Smooth muscle cell (in vitro differentiated cells): ENCODE data around the gene NGRN. TPM values are rescaled to one million over a fixed set of nuclear protein-coding genes. Genes with fewer than 3 reads are reported as not detected.
"Not testable (repeated sequence)": the region's sequence is repeated elsewhere in the genome, so short reads cannot be mapped to it uniquely, and the experiment has no call there.

Experiments used
- DNase-seq: peaks from one replicate; lab custom pipeline; 2025; ENCODE audit not compliant: unreplicated experiment; lab: John Stamatoyannopoulos, UW
- H2AFZ ChIP-seq: fragments of 200-600 bp; sonication (generic); 2 replicates; pipeline ENCODE4 v1.6.0; 2016; ENCODE audit warnings: antibody characterized with exemption, low read depth, mild to moderate bottlenecking
- H3F3A ChIP-seq: fragments of 200-600 bp; sonication (generic); 2 replicates; pipeline ENCODE4 v1.6.0; 2017; ENCODE audit warnings: antibody characterized with exemption, low read depth
- H3K27ac ChIP-seq: fragments of 200-600 bp; sonication (generic); 2 replicates; pipeline ENCODE4 v1.5.1; 2016; ENCODE audit warnings: low read depth, mild to moderate bottlenecking
- H3K27me3 ChIP-seq: fragments of 200-600 bp; sonication (generic); 2 replicates; pipeline ENCODE4 v1.6.1; 2016; ENCODE audit warnings: low read depth, mild to moderate bottlenecking
- H3K36me3 ChIP-seq: fragments of 200-600 bp; sonication (generic); 2 replicates; pipeline ENCODE4 v1.5.1; 2016; ENCODE audit warnings: low read depth
- H3K4me1 ChIP-seq: fragments of 200-600 bp; sonication (generic); 2 replicates; pipeline ENCODE4 v1.5.1; 2016; ENCODE audit warnings: low read depth
- H3K4me2 ChIP-seq: fragments of 200-600 bp; sonication (generic); 2 replicates; pipeline ENCODE4 v1.6.0; 2016; ENCODE audit warnings: mild to moderate bottlenecking
- H3K4me3 ChIP-seq: fragments of 200-600 bp; sonication (generic); 2 replicates; pipeline ENCODE4 v1.5.1; 2016; ENCODE audit warnings: mild to moderate bottlenecking
- H3K79me2 ChIP-seq: fragments of 200-600 bp; sonication (generic); 2 replicates; pipeline ENCODE4 v1.6.0; 2016; ENCODE audit warnings: low read depth, mild to moderate bottlenecking
- H3K9ac ChIP-seq: fragments of 200-600 bp; sonication (generic); 2 replicates; pipeline ENCODE4 v1.6.0; 2016; ENCODE audit warnings: low read depth
- H3K9me3 ChIP-seq: fragments of 200-600 bp; sonication (generic); replicated peaks from 2 replicates; pipeline ENCODE4 v1.5.1; 2016; ENCODE audit warnings: low read depth
- H4K20me1 ChIP-seq: fragments of 200-600 bp; sonication (generic); 2 replicates; pipeline ENCODE4 v1.6.0; 2016; ENCODE audit warnings: low read depth
- CTCF ChIP-seq: fragments of 200-600 bp; sonication (generic); IDR thresholded peaks from 2 replicates; pipeline ENCODE4 v1.5.1; 2017; ENCODE audit warnings: borderline replicate concordance, mild to moderate bottlenecking, antibody characterized with exemption; ENCODE audit not compliant: insufficient read depth, poor library complexity, severe bottlenecking
- whole genome bisulfite sequencing: methylation state at CpG from one replicate; pipeline ENCODE4 v1.1.7; 2016; ENCODE audit warnings: low lambda C conversion rate; 5-methylcytosine and 5-hydroxymethylcytosine counted together
- polyA plus RNA-seq: library from polyadenylated mRNA; unstranded; fragments of >200 nt; fragmentation: Nextera tagmentation; extraction: Ambion mirVana; gene quantifications from 2 replicates; pipeline ENCODE4 v1.2.1, GENCODE V29; 2016
- total RNA-seq: library from RNA; depleted of rRNA; stranded (reverse); fragments of >200 nt; gene quantifications from 2 replicates; pipeline ENCODE4 v1.2.3, GENCODE V29; 2014

Gene NGRN
- total and polyA plus RNA-seq, 2 experiments from 2014 or later = 54.8 to 71.5 TPM

- Histone ChIP-seq H3K4me1 (peaks cover 7% of the 10 kb centered on the region), H4K20me1 (peaks cover 27% of the 10 kb centered on the region), H3F3A (no peaks in the 10 kb centered on the region), H3K36me3 (no peaks in the 10 kb centered on the region), H3K27ac (no peak overlapping the region), H3K9me3 (no peaks in the 10 kb centered on the region), H3K4me3 (no peak overlapping the region), H3K4me2 (no peak overlapping the region), H3K79me2 (peaks cover 22% of the 10 kb centered on the region), H3K27me3 (no peaks in the 10 kb centered on the region), H2AFZ (no peak overlapping the region), H3K9ac (no peak overlapping the region)
- DNase-seq = no peak
- WGBS = 74% methylated on average over 1 of the region's 1 CpG
- TF ChIP-seq CTCF = no peak
Observed at GRCh38 chr15:90268415-90268814, 2.9 kb downstream of the NGRN start.

- Histone ChIP-seq H3F3A (no peaks in the 10 kb centered on the region), H3K4me1 (peaks cover 7% of the 10 kb centered on the region), H3K79me2 (peaks cover 22% of the 10 kb centered on the region), H3K9me3 (no peaks in the 10 kb centered on the region), H3K27me3 (no peaks in the 10 kb centered on the region), H2AFZ (no peak overlapping the region), H3K9ac (no peak overlapping the region), H3K27ac (no peak overlapping the region), H3K4me2 (no peak overlapping the region), H4K20me1 (peaks cover 27% of the 10 kb centered on the region), H3K36me3 (no peaks in the 10 kb centered on the region), H3K4me3 (no peak overlapping the region)
- WGBS = 95% methylated on average over 10 of the region's 10 CpGs
- no peak for DNase-seq
- TF ChIP-seq CTCF = no peak
Observed at GRCh38 chr15:90270502-90271150, 5.2 kb downstream of the NGRN start.

- no peak for TF ChIP-seq CTCF
- H3K27ac ChIP-seq = no peak overlapping the region
- H3K4me3 ChIP-seq = no peak overlapping the region
- H2AFZ ChIP-seq = no peak overlapping the region
- peaks cover 27% of the 10 kb centered on the region for H4K20me1 ChIP-seq
- no peaks in the 10 kb centered on the region for H3K9me3 ChIP-seq
- H3K9ac ChIP-seq = no peak overlapping the region
- no peaks in the 10 kb centered on the region for H3K27me3 ChIP-seq
- H3F3A ChIP-seq = no peaks in the 10 kb centered on the region
- 95% methylated on average over 7 of the region's 7 CpGs for WGBS
- no peaks in the 10 kb centered on the region for H3K36me3 ChIP-seq
- H3K4me2 ChIP-seq = no peak overlapping the region
- no peak for DNase-seq
- peaks cover 14% of the 10 kb centered on the region for H3K79me2 ChIP-seq
- peaks cover 7% of the 10 kb centered on the region for H3K4me1 ChIP-seq
Observed at GRCh38 chr15:90271459-90272166, 6.1 kb downstream of the NGRN start.

- H3K36me3 ChIP-seq, H4K20me1 ChIP-seq, DNase-seq, H3K4me3 ChIP-seq, H3K79me2 ChIP-seq, H3K4me2 ChIP-seq, H3K4me1 ChIP-seq, H3F3A ChIP-seq, H3K9me3 ChIP-seq, H3K27me3 ChIP-seq, H2AFZ ChIP-seq, H3K27ac ChIP-seq, H3K9ac ChIP-seq: not testable (repeated sequence)
- 97% methylated on average over 12 of the region's 12 CpGs for WGBS
Observed at GRCh38 chr15:90278467-90278866, 13.0 kb downstream of the NGRN start.

- H3K27ac ChIP-seq, H3K9me3 ChIP-seq, H3K9ac ChIP-seq, H3K27me3 ChIP-seq, H3K4me1 ChIP-seq, H3K79me2 ChIP-seq, H3K4me3 ChIP-seq, DNase-seq, H4K20me1 ChIP-seq, H3K4me2 ChIP-seq, H2AFZ ChIP-seq, H3F3A ChIP-seq, H3K36me3 ChIP-seq: not testable (repeated sequence)
- 93% methylated on average over 5 of the region's 5 CpGs for WGBS
Observed at GRCh38 chr15:90280743-90281142, 15.3 kb downstream of the NGRN start.

GRCh38 chr15:90281637-90282036 lies 16.2 kb downstream of the NGRN start:
- not testable (repeated sequence) for H3K4me2 ChIP-seq, H3F3A ChIP-seq, H3K36me3 ChIP-seq, H3K4me3 ChIP-seq, H3K9ac ChIP-seq, H3K9me3 ChIP-seq, H2AFZ ChIP-seq, H3K27me3 ChIP-seq, H3K79me2 ChIP-seq, H4K20me1 ChIP-seq, H3K4me1 ChIP-seq, DNase-seq, H3K27ac ChIP-seq
- 93% methylated on average over 6 of the region's 6 CpGs for WGBS
